ENCODE results near the gene GHITM.
"Not testable (repeated sequence)": the region's sequence is repeated elsewhere in the genome, so short reads cannot be mapped to it uniquely, and the experiment has no call there.

The GHITM gene

GRCh38 chr10:84139126-84140035 lies at the start of gene GHITM:
TSS of gene GHITM (plus strand) at chr10:84139509. CDS start at chr10:84141501, 1,992 bp downstream.
- DNase-seq (ENCODE audit: low read depth in 3 of 3): peak; percentile 98 to 99 (median 99)

GRCh38 chr10:84095811-84096497 lies 43.4 kb upstream of the GHITM start:
- DNase-seq (ENCODE audit: low read depth in 3 of 3): no peak

GRCh38 chr10:84097787-84098353 lies 41.4 kb upstream of the GHITM start:
- no peak for DNase-seq (ENCODE audit: low read depth in 3 of 3)

GRCh38 chr10:84098667-84099066 lies 40.6 kb upstream of the GHITM start:
- no peak for DNase-seq (ENCODE audit: low read depth in 3 of 3)

- no peak for DNase-seq (ENCODE audit: low read depth in 3 of 3)
Observed at GRCh38 chr10:84101042-84101441, 38.3 kb upstream of the GHITM start.

- DNase-seq (ENCODE audit: low read depth in 3 of 3): no peak
Observed at GRCh38 chr10:84108797-84109196, 30.5 kb upstream of the GHITM start.

GRCh38 chr10:84109772-84110171 lies 29.5 kb upstream of the GHITM start:
- DNase-seq (ENCODE audit: low read depth in 3 of 3): not testable (repeated sequence)

- not testable (repeated sequence) for DNase-seq (ENCODE audit: low read depth in 3 of 3)
Observed at GRCh38 chr10:84113468-84113867, 25.8 kb upstream of the GHITM start.

GRCh38 chr10:84114088-84114667 lies 25.1 kb upstream of the GHITM start:
- no peak for DNase-seq (ENCODE audit: low read depth in 3 of 3)

- DNase-seq (ENCODE audit: low read depth in 3 of 3): not testable (repeated sequence)
Observed at GRCh38 chr10:84117204-84117603, 22.1 kb upstream of the GHITM start.

- DNase-seq (ENCODE audit: low read depth in 3 of 3): no peak
Observed at GRCh38 chr10:84117686-84118394, 21.5 kb upstream of the GHITM start.

GRCh38 chr10:84118395-84119006 lies 20.8 kb upstream of the GHITM start:
- no peak for DNase-seq (ENCODE audit: low read depth in 3 of 3)

- DNase-seq (ENCODE audit: low read depth in 3 of 3): no peak
Observed at GRCh38 chr10:84123362-84123761, 15.9 kb upstream of the GHITM start.

GRCh38 chr10:84125910-84126784 lies 13.2 kb upstream of the GHITM start:
- not testable (repeated sequence) for DNase-seq (ENCODE audit: low read depth in 3 of 3)

- DNase-seq (ENCODE audit: low read depth in 3 of 3): no peak
Observed at GRCh38 chr10:84126785-84127167, 12.5 kb upstream of the GHITM start.

GRCh38 chr10:84135836-84136235 lies 3.5 kb upstream of the GHITM start:
- no peak for DNase-seq (ENCODE audit: low read depth in 3 of 3)

GRCh38 chr10:84137811-84138210 lies 1.5 kb upstream of the GHITM start:
- no peak for DNase-seq (ENCODE audit: low read depth in 3 of 3)

- DNase-seq (ENCODE audit: low read depth in 3 of 3): peak; percentile 27 to 62 (median 57)
Observed at GRCh38 chr10:84138478-84139125, 707 bp upstream of the GHITM start.

- DNase-seq (ENCODE audit: low read depth in 3 of 3): no peak
Observed at GRCh38 chr10:84140036-84140379, 699 bp downstream of the GHITM start.

- DNase-seq (ENCODE audit: low read depth in 3 of 3): no peak
Observed at GRCh38 chr10:84147347-84147746, 8.0 kb downstream of the GHITM start.
